Measurements from ENCODE around the gene PRR20B.
"Not testable (repeated sequence)": the region's sequence is repeated elsewhere in the genome, so short reads cannot be mapped to it uniquely, and the experiment has no call there.

PRR20B gene

DNA sequence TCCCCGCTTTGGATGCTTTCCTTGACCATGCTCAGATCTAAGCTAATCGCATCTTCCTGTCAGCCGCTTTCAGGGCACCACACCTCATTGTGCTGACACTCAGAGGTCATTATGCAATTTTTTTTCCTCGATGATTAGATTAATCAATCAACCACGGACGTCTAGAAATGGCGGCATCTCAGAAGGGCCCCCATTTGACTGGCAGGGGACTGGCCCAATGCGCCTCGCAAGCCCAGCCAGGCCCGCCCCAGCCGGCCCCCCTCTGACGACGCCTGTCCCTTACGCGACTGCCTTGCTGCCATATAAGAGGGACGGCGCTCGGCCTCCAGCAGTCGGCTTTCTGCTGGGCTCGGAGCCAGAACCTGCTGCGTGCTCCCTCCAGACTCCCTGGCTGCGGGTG lies at the start of gene PRR20B:
TSS of gene PRR20B (plus strand) at position 301 of the 400 bp plus-strand sequence. CDS start 387 bp downstream, outside the sequence.
- DNase-seq; intact Hi-C loops (cut with DNase I): not testable (repeated sequence)

DNA sequence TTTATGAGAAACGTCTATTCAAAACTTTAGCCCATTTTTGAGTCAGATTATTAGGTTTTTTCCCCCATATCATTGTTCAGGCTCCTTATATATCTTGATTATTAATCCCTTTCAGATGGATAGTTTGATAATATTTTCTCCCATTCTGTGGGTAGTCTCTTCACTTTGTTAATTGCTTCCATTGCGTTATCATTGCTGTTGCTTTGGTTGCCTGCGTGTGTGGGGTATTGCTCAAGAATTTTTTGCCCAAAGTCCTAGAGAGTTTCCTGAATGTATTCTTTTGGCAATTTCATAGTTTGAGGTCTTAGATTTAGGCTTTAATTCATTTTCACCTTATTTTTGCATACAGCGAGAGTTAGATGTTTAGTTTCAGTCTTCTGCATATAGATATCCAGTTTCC lies 32.3 kb upstream of the PRR20B start:
- no peak for DNase-seq
- intact Hi-C loops (cut with DNase I), result no loop called here

- intact Hi-C loops (cut with DNase I), result no loop called here
- DNase-seq, result peak in 5 of 42 donors; percentile 1 to 52 (median 3)
These were observed 23.6 kb upstream of the PRR20B start for GRCh38 chr13:57123681-57124080.

DNA sequence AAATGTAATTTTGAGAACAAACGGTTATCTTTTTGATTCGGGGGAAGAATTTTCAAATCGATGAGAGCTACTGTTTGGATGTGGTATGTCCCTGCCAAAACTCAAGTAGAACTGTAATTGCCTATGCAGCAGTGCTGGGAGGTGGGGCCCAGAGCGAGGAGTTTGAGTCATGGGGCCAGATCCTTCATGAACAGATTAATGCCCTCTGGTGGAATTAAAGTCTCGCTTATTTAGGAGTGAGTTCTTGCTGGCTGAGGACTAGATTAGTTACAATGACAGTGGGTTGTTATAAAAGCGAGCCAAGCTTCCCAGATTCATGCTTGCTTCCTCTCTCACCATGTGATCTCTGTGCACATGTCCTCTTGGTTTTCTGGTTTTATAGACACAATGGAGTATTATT lies 18.4 kb upstream of the PRR20B start:
- intact Hi-C loops (cut with DNase I), result no loop called here
- DNase-seq, result no peak

- intact Hi-C loops (cut with DNase I), result no loop called here
- DNase-seq, result no peak
These were observed 11.2 kb upstream of the PRR20B start for GRCh38 chr13:57136093-57136492.

- intact Hi-C loops (cut with DNase I), result no loop called here
- DNase-seq, result no peak
These were observed 9.7 kb upstream of the PRR20B start for GRCh38 chr13:57137585-57137984.

- intact Hi-C loops (cut with DNase I), result no loop called here
- DNase-seq, result peak in 4 of 42 donors; percentile 8 to 64 (median 20)
These were observed 8.3 kb upstream of the PRR20B start for GRCh38 chr13:57138988-57139387.

DNA sequence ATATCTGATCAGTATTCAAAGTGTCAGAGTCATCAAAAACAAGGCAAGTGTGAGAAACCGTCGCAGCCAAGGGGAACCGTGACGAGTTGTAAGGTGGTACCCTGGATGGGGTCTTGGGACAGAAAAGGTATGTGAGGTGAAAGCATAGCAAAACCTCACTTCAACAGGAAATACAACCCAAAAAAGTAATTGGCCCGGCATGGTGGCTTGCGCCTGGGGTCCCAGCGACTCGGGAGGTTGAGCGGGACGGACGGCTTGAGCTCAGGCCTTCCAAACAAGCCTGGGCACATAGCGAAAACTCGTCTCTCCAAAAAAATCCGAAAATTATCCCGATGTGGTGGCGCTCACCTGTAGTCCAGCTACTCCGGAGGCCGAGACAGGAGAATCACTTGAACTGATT lies 7.5 kb upstream of the PRR20B start:
- intact Hi-C loops (cut with DNase I); DNase-seq: not testable (repeated sequence)

- intact Hi-C loops (cut with DNase I); DNase-seq: not testable (repeated sequence)
These were observed 6.9 kb upstream of the PRR20B start, which contains the start of gene PRR20A for GRCh38 chr13:57140235-57140968. Gene PRR20A, plus strand, starts transcription at chr13:57140918. Its CDS starts 387 bp downstream, at chr13:57141305.

- DNase-seq, result peak in 6 of 42 donors; percentile 0 to 27 (median 8)
- intact Hi-C loops (cut with DNase I), result not testable (repeated sequence)
These were observed 818 bp downstream of the PRR20B start for GRCh38 chr13:57148106-57148505.

- intact Hi-C loops (cut with DNase I); DNase-seq: not testable (repeated sequence)
These were observed 6.5 kb downstream of the PRR20B start, which contains the start of gene PRR20C for GRCh38 chr13:57153761-57154160. Gene PRR20C, plus strand, starts transcription at chr13:57154061. Its CDS starts 387 bp downstream, at chr13:57154448.

GRCh38 chr13:57160332-57160731 lies 13.0 kb downstream of the PRR20B start, which contains the start of gene PRR20D:
Gene PRR20D, plus strand, starts transcription at chr13:57160632. Its CDS starts 387 bp downstream, at chr13:57161019.
- DNase-seq; intact Hi-C loops (cut with DNase I): not testable (repeated sequence)

DNA sequence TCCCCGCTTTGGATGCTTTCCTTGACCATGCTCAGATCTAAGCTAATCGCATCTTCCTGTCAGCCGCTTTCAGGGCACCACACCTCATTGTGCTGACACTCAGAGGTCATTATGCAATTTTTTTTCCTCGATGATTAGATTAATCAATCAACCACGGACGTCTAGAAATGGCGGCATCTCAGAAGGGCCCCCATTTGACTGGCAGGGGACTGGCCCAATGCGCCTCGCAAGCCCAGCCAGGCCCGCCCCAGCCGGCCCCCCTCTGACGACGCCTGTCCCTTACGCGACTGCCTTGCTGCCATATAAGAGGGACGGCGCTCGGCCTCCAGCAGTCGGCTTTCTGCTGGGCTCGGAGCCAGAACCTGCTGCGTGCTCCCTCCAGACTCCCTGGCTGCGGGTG lies 19.6 kb downstream of the PRR20B start, which contains the start of gene PRR20E:
TSS of gene PRR20E (plus strand) at position 301 of the 400 bp plus-strand sequence. CDS start 387 bp downstream, outside the sequence.
- intact Hi-C loops (cut with DNase I); DNase-seq: not testable (repeated sequence)

- no peak for DNase-seq
- intact Hi-C loops (cut with DNase I), result no loop called here
These were observed 44.4 kb downstream of the PRR20B start for GRCh38 chr13:57191667-57192066.

All from head of caudate nucleus (tissue), 42 donors.